GM12864 (cell line): Measurements from ENCODE around the gene DLX4.

Source experiments
- DNase-seq: peaks from one replicate; pipeline ENCODE4 v3.0.0-alpha.2; 2011; ENCODE audit warnings: low read depth
- H3K4me3 ChIP-seq: 2 replicates; pipeline ENCODE4 v1.5.1; 2011; ENCODE audit warnings: mild to moderate bottlenecking, low read depth, low read length, control low read depth
- CTCF ChIP-seq: IDR thresholded peaks from 2 replicates; pipeline ENCODE4 v1.5.1; 2011; ENCODE audit warnings: low read depth, mild to moderate bottlenecking, moderate library complexity, low read length, control low read depth, inconsistent platforms; ENCODE audit errors: missing control alignments

Gene DLX4

GRCh38 chr17:50013079-50013478, 44.1 kb downstream of the DLX4 start:
- no peak overlapping the region for H3K4me3 ChIP-seq
- DNase-seq, result no peak
- no peak for TF ChIP-seq CTCF

- no peak for TF ChIP-seq CTCF
- H3K4me3 ChIP-seq, result no peak overlapping the region
- no peak for DNase-seq
These were observed 45.6 kb downstream of the DLX4 start for GRCh38 chr17:50014471-50015088.

DNA sequence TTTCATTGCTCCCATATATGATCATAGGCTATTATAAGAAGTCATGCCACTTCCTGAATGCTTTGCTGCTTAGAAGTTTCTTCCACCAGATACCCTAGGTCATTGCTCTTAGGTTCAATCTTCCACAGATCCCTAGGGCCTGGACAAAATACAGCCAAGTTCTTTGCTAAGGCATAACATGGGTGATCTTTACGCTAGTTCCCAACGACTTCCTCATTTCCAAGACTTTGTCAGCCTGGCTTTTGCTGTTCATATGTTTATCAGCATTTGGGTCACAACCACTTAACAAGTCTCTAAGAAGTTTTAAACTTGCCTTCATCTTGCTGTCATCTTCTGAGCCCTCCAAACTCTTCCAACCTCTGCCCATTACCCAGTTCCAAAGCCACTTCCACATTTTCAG, 46.2 kb downstream of the DLX4 start:
- no peak overlapping the region for H3K4me3 ChIP-seq
- DNase-seq, result no peak
- TF ChIP-seq CTCF, result no peak

DNA sequence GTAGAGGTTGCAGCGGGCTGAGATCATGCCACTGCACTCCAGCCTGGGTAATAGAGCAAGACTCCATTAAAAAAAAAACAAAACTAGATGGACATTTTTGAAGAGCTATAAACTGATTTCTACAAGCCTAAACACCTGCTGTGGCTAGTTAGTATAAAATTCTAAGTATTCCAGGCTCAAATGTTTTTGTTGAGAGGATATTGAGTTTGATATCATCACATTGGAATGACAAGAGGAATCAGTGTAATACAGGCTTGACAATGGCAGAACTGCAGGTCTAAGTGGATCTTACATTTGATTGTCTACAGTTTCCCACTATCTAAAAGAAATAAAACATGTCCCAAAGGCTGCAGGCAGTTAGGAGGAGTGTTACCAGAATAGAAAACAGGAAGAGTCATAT, 49.9 kb downstream of the DLX4 start:
- H3K4me3 ChIP-seq, result no peak overlapping the region
- no peak for DNase-seq
- no peak for TF ChIP-seq CTCF

DNA sequence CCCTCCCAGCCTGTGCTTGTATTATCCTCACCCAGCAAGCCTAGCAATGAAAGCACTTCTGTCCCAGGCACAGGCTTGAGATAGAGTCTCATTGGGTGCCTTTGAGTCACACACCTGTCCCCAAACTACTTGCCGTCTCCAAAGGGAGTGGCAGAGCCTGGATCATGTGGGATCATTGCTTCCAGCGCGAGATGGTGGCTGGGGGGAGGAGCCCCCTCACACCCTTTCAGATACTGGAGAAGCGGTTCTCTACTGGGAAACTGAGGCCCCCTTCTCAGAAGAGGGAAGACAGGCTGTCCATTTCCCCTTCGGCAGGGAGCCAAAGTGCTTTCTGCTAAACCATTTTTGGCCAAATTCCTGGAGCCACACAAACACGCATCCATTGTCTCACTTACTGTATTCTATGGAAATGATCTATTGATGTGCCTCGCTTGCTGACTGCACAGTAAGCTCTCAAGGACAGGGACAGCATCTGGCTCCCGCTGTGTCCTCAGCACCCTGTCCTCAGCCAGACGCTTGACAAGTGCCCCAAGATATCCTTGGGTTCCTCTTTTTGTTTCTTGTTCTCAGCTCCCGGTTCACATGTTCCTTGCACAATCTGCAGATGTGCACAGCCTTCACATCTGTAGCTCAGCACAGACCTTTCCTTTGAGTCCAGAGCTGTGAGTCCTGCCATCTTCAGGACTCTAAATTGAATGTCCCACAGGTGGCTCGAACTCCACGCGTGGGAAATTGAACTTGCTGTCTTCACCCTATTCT, 52.0 kb downstream of the DLX4 start:
- DNase-seq, result no peak
- no peak overlapping the region for H3K4me3 ChIP-seq
- no peak for TF ChIP-seq CTCF

GRCh38 chr17:50021681-50022370, 52.8 kb downstream of the DLX4 start:
- no peak for TF ChIP-seq CTCF
- no peak overlapping the region for H3K4me3 ChIP-seq
- DNase-seq, result no peak
